HEK293T (cell line): ENCODE results near the gene CHRNA1.

Experiments used
- BHLHE40 ChIP-seq: fragments of 450-650 bp; IDR thresholded peaks from 2 replicates; pipeline ENCODE4 v1.6.1; 2016; ENCODE audit warnings: mild to moderate bottlenecking, moderate library complexity, borderline replicate concordance
- FOXK2 ChIP-seq: fragments of 450-650 bp; IDR thresholded peaks from 2 replicates; pipeline ENCODE4 v1.6.1; 2016; ENCODE audit warnings: mild to moderate bottlenecking
- FOXM1 ChIP-seq: fragments of 450-650 bp; IDR thresholded peaks from 2 replicates; pipeline ENCODE4 v1.6.1; 2017; ENCODE audit warnings: mild to moderate bottlenecking, borderline replicate concordance
- NFRKB ChIP-seq: fragments of 450-650 bp; IDR thresholded peaks from 2 replicates; pipeline ENCODE4 v1.6.1; 2016; ENCODE audit warnings: mild to moderate bottlenecking, moderate library complexity
- SP1 ChIP-seq: fragments of 450-650 bp; IDR thresholded peaks from 2 replicates; pipeline ENCODE4 v1.6.1; 2017
- TARDBP ChIP-seq: fragments of 450-650 bp; IDR thresholded peaks from 2 replicates; pipeline ENCODE4 v1.6.1; 2016
- TF ChIP-seq, protein P1 (sequence below): fragments of 450-650 bp; IDR thresholded peaks from 2 replicates; pipeline ENCODE4 v1.6.1; 2016

DNA sequence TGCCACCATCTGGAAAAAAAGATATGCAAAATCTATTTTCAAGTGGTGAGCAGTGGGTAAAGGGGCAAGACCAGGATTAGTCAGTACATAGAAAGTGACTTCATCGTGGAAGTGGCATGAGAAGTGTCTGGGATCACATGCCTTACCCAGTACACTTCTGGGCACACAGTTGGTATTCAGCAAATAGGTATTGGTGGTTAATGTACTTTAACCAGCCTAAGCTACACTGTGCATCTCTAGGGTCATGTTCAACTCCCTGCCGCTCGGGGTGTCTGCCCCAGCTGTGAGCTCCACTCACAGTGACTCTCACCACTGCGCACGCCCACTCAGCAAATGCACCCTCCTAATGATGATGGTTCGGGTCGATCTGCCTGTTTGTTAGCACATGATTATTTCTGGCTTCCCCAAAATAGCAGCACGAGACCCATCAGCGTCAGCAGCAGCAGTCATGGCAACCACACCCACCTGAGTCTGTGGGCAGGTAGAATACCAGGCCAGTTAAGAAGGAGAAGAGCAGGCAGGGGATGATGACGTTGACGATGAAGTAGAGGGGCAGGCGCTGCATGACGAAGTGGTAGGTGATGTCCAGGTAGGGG, 11.1 kb downstream of the CHRNA1 start:
- TF ChIP-seq, protein P1, sequence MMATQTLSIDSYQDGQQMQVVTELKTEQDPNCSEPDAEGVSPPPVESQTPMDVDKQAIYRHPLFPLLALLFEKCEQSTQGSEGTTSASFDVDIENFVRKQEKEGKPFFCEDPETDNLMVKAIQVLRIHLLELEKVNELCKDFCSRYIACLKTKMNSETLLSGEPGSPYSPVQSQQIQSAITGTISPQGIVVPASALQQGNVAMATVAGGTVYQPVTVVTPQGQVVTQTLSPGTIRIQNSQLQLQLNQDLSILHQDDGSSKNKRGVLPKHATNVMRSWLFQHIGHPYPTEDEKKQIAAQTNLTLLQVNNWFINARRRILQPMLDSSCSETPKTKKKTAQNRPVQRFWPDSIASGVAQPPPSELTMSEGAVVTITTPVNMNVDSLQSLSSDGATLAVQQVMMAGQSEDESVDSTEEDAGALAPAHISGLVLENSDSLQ = no peak
- TF ChIP-seq BHLHE40 (no peak), SP1 (no peak), TARDBP (no peak), FOXK2 (no peak), FOXM1 (no peak), NFRKB (no peak)
